LNCaP clone FGC (cell line): ENCODE results near the gene PFDN2.
"Not testable (repeated sequence)": the region's sequence is repeated elsewhere in the genome, so short reads cannot be mapped to it uniquely, and the experiment has no call there.

Source experiments
- DNase-seq: peaks from one replicate; pipeline ENCODE4 v3.0.0-alpha.2; 2011; ENCODE audit warnings: low read depth
- H3K4me3 ChIP-seq: 2 replicates; pipeline ENCODE4 v1.5.1; 2011; ENCODE audit warnings: mild to moderate bottlenecking, low read depth, low read length, control low read depth
- CTCF ChIP-seq: IDR thresholded peaks from 2 replicates; pipeline ENCODE4 v1.5.1; 2012; ENCODE audit warnings: mild to moderate bottlenecking; ENCODE audit not compliant: control insufficient read depth, insufficient read depth; ENCODE audit errors: extremely low read depth

The PFDN2 gene

GRCh38 chr1:161127649-161128048 is 9.8 kb upstream of the PFDN2 start:
- no peak for TF ChIP-seq CTCF
- no peak for DNase-seq
- H3K4me3 ChIP-seq: no peak overlapping the region

- no peak overlapping the region for H3K4me3 ChIP-seq
- TF ChIP-seq CTCF: no peak
- DNase-seq: no peak
Observed at GRCh38 chr1:161122967-161123366, 5.1 kb upstream of the PFDN2 start.

GRCh38 chr1:161121834-161122233 is 4.0 kb upstream of the PFDN2 start:
- no peak overlapping the region for H3K4me3 ChIP-seq
- DNase-seq: no peak
- no peak for TF ChIP-seq CTCF

GRCh38 chr1:161121042-161121650 is 3.3 kb upstream of the PFDN2 start:
- no peak for DNase-seq
- TF ChIP-seq CTCF: no peak

GRCh38 chr1:161119092-161119903 is 1.5 kb upstream of the PFDN2 start:
- no peak for DNase-seq
- peak overlapping the region; percentile 100 for H3K4me3 ChIP-seq
- peak; percentile 42 for TF ChIP-seq CTCF

More at GRCh38 chr1:161121042-161121650, 3.3 kb upstream of the PFDN2 start:
- no peak overlapping the region for H3K4me3 ChIP-seq

- DNase-seq, H3K4me3 ChIP-seq: not testable (repeated sequence)
Observed at GRCh38 chr1:161115961-161116360, 1.9 kb downstream of the PFDN2 start.

GRCh38 chr1:161115132-161115711 is 2.6 kb downstream of the PFDN2 start:
- DNase-seq: no peak
- TF ChIP-seq CTCF: no peak
- no peak overlapping the region for H3K4me3 ChIP-seq
